Neural cell (in vitro differentiated cells): ENCODE data around the gene ATG2B. TPM values are rescaled to one million over a fixed set of nuclear protein-coding genes. Genes with fewer than 3 reads are reported as not detected.

Source experiments
- H2AFZ ChIP-seq: fragments of 200-600, 300-800 bp; sonication (generic), shearing (Covaris generic); 2 replicates; pipeline ENCODE4 v1.6.0; 2014; ENCODE audit warnings: low read depth, mild to moderate bottlenecking, antibody characterized with exemption, low read length, moderate library complexity
- H3F3A ChIP-seq: fragments of 200-600 bp; shearing (Covaris generic); 2 replicates; pipeline ENCODE4 v1.6.1; 2016; ENCODE audit warnings: mild to moderate bottlenecking, moderate library complexity, mixed read lengths, antibody characterized with exemption, low read length; ENCODE audit not compliant: insufficient read depth, poor library complexity, severe bottlenecking
- H3K27ac ChIP-seq: fragments of 200-600, 300-800 bp; sonication (generic), shearing (Covaris generic); 2 replicates; pipeline ENCODE4 v1.5.1; 2014; ENCODE audit warnings: mild to moderate bottlenecking, low read length, moderate library complexity
- H3K27me3 ChIP-seq: fragments of 300-800, 200-600 bp; sonication (generic), shearing (Covaris generic); 2 replicates; pipeline ENCODE4 v1.6.0; 2014; ENCODE audit warnings: mild to moderate bottlenecking, low read depth, low read length, moderate library complexity; ENCODE audit not compliant: insufficient read depth
- H3K36me3 ChIP-seq: fragments of 300-800, 200-600 bp; sonication (generic), shearing (Covaris generic); 2 replicates; pipeline ENCODE4 v1.5.1; 2014; ENCODE audit warnings: mild to moderate bottlenecking, antibody characterized with exemption, low read length, moderate library complexity; ENCODE audit not compliant: insufficient read depth
- H3K4me2 ChIP-seq: fragments of 300-800, 200-600 bp; sonication (generic), shearing (Covaris generic); 2 replicates; pipeline ENCODE4 v1.6.0; 2014; ENCODE audit warnings: mild to moderate bottlenecking, low read length
- H3K4me3 ChIP-seq: fragments of 300-800, 200-600 bp; sonication (generic), shearing (Covaris generic); 2 replicates; pipeline ENCODE4 v1.5.1; 2014; ENCODE audit warnings: mild to moderate bottlenecking, low read length, moderate library complexity
- H3K79me2 ChIP-seq: fragments of 200-600 bp; shearing (Covaris generic); replicated peaks from 2 replicates; pipeline ENCODE4 v1.6.0; 2014; ENCODE audit warnings: mild to moderate bottlenecking, low read length, moderate library complexity; ENCODE audit not compliant: insufficient read depth
- H3K9ac ChIP-seq: fragments of 300-800, 200-600 bp; sonication (generic), shearing (Covaris generic); 2 replicates; pipeline ENCODE4 v1.6.1; 2016; ENCODE audit warnings: mild to moderate bottlenecking, low read length, mixed read lengths
- H3K9me2 ChIP-seq: fragments of 200-600 bp; shearing (Covaris generic); 2 replicates; pipeline ENCODE4 v1.6.1; 2016; ENCODE audit warnings: mild to moderate bottlenecking, low read length, mixed read lengths; ENCODE audit not compliant: insufficient read depth
- H3K9me3 ChIP-seq: fragments of 200-600, 300-800 bp; sonication (generic), shearing (Covaris generic); 2 replicates; pipeline ENCODE4 v1.6.1; 2016; ENCODE audit warnings: mild to moderate bottlenecking, mixed run types, low read length, moderate library complexity, mixed read lengths
- H4K20me1 ChIP-seq: fragments of 200-600 bp; shearing (Covaris generic); 2 replicates; pipeline ENCODE4 v1.6.1; 2016; ENCODE audit warnings: mild to moderate bottlenecking, mixed run types; ENCODE audit not compliant: insufficient read depth
- CTCF ChIP-seq: fragments of 450-650 bp; IDR thresholded peaks from 2 replicates; pipeline ENCODE4 v1.5.1; 2014; ENCODE audit warnings: antibody characterized with exemption, mild to moderate bottlenecking, moderate library complexity; ENCODE audit not compliant: poor library complexity, severe bottlenecking
- EP300 ChIP-seq: fragments of 450-650 bp; conservative IDR thresholded peaks from 2 replicates; pipeline ENCODE4 v1.6.1; 2014; ENCODE audit warnings: antibody characterized with exemption, mild to moderate bottlenecking, moderate library complexity; ENCODE audit not compliant: poor library complexity, severe bottlenecking
- EZH2 ChIP-seq: fragments of 200-600, 300-800 bp; shearing (Covaris generic), sonication (generic); IDR thresholded peaks from 2 replicates; pipeline ENCODE4 v1.6.1; 2014; ENCODE audit warnings: antibody characterized with exemption, low read length, borderline replicate concordance, mild to moderate bottlenecking; ENCODE audit not compliant: insufficient read depth, poor library complexity, severe bottlenecking
- MXI1 ChIP-seq: fragments of 450-650 bp; conservative IDR thresholded peaks from 2 replicates; pipeline ENCODE4 v1.6.1; 2014; ENCODE audit warnings: antibody characterized with exemption, mild to moderate bottlenecking; ENCODE audit not compliant: poor library complexity, severe bottlenecking
- POLR2AphosphoS5 ChIP-seq: IDR thresholded peaks from 2 replicates; pipeline ENCODE4 v1.6.1; 2012
- RAD21 ChIP-seq: fragments of 450-650 bp; conservative IDR thresholded peaks from 2 replicates; pipeline ENCODE4 v1.6.1; 2014; ENCODE audit warnings: antibody characterized with exemption, mild to moderate bottlenecking, moderate library complexity
- REST ChIP-seq: IDR thresholded peaks from 2 replicates; pipeline ENCODE4 v1.6.1; 2012; ENCODE audit warnings: borderline replicate concordance
- SMC3 ChIP-seq: fragments of 450-650 bp; conservative IDR thresholded peaks from 2 replicates; pipeline ENCODE4 v1.6.1; 2014; ENCODE audit warnings: antibody characterized with exemption, mild to moderate bottlenecking, moderate library complexity; ENCODE audit not compliant: poor library complexity
- TAF1 ChIP-seq: IDR thresholded peaks from 2 replicates; pipeline ENCODE4 v1.6.1; 2012; ENCODE audit warnings: low read depth
- polyA plus RNA-seq: library from polyadenylated mRNA; depleted of rRNA; stranded (reverse); fragments of >200 nt; gene quantifications from 2 replicates; pipeline ENCODE4 v1.2.3, GENCODE V29; 2014
- small RNA-seq, 3 experiments: library from RNA; depleted of rRNA; stranded (forward); fragments of <200 nt; gene quantifications; one replicate each; pipeline ENCODE3, GENCODE V24; 2012

ATG2B gene
- polyA plus RNA-seq, 1 donor from 2014 or later: 16.2 TPM

GRCh38 chr14:96229315-96229714 is 133.8 kb downstream of the ATG2B start:
- H3K4me2 ChIP-seq: no peak overlapping the region
- no peaks in the 10 kb centered on the region for H3K36me3 ChIP-seq
- H3K79me2 ChIP-seq: no peaks in the 10 kb centered on the region
- H4K20me1 ChIP-seq: no peaks in the 10 kb centered on the region
- H3K9ac ChIP-seq: no peak overlapping the region
- no peaks in the 10 kb centered on the region for H3F3A ChIP-seq
- no peaks in the 10 kb centered on the region for H3K27me3 ChIP-seq
- no peak overlapping the region for H2AFZ ChIP-seq
- H3K27ac ChIP-seq: no peak overlapping the region
- no peaks in the 10 kb centered on the region for H3K9me3 ChIP-seq
- no peaks in the 10 kb centered on the region for H3K9me2 ChIP-seq
- TF ChIP-seq EP300: no peak
- TF ChIP-seq CTCF: no peak
- no peak for TF ChIP-seq MXI1
- no peak for TF ChIP-seq SMC3
- no peak for TF ChIP-seq REST
- TF ChIP-seq TAF1: no peak
- no peak for TF ChIP-seq RAD21
- no peak for TF ChIP-seq EZH2
- TF ChIP-seq POLR2AphosphoS5: no peak
- no peak overlapping the region for H3K4me3 ChIP-seq

Small RNAs within 50 kb of the gene (small RNA-seq; reads per million reads assigned to genes)
- gene RNU2-33P: 0.03 to 5.9 (median 0.29) reads per million in 3 experiments

Other genes with a start within 250 kb of the ATG2B start
- gene BDKRB2, start 158.5 kb downstream of the ATG2B start, polyA plus RNA-seq: not detected in 2 replicates
- not detected in 2 replicates for gene BDKRB1, start 107.1 kb downstream of the ATG2B start, polyA plus RNA-seq
- gene GSKIP, start 185 bp upstream of the ATG2B start, polyA plus RNA-seq: 68.6 and 87.4 TPM in 2 replicates
- gene AK7, start 28.8 kb upstream of the ATG2B start, polyA plus RNA-seq: 0.09 and 0.32 TPM in 2 replicates
- gene PAPOLA, start 139.0 kb upstream of the ATG2B start, polyA plus RNA-seq: 150 and 153 TPM in 2 replicates